Measurements from ENCODE around the gene SLC17A8. TPM values are rescaled to one million over a fixed set of nuclear protein-coding genes. Genes with fewer than 3 reads are reported as not detected.
"Not testable (repeated sequence)": the region's sequence is repeated elsewhere in the genome, so short reads cannot be mapped to it uniquely, and the experiment has no call there.

The SLC17A8 gene
- total and polyA plus RNA-seq, 9 donors = 0.08 to 0.45 (median 0.24) TPM; not detected in 4

GRCh38 chr12:100337727-100338126, 19.1 kb upstream of the SLC17A8 start:
- no peak overlapping the region for H3K27ac ChIP-seq
- H3K36me3 ChIP-seq = no peaks in the 10 kb centered on the region
- H3K27me3 ChIP-seq = no peaks in the 10 kb centered on the region
- no peaks in the 10 kb centered on the region for H3K9me3 ChIP-seq
- intact Hi-C loops (cut with DNase I) = no loop called here
- no peak for TF ChIP-seq CTCF (IDR thresholded peaks at IDR 0.05)
- TF ChIP-seq EP300 (IDR thresholded peaks at IDR 0.05) = no peak
- no peak for TF ChIP-seq POLR2A (IDR thresholded peaks at IDR 0.05)
- H3K4me1 ChIP-seq (ENCODE audit: insufficient read depth) = no peaks in the 10 kb centered on the region
- no peak for DNase-seq
- no peak overlapping the region for H3K4me3 ChIP-seq

DNA sequence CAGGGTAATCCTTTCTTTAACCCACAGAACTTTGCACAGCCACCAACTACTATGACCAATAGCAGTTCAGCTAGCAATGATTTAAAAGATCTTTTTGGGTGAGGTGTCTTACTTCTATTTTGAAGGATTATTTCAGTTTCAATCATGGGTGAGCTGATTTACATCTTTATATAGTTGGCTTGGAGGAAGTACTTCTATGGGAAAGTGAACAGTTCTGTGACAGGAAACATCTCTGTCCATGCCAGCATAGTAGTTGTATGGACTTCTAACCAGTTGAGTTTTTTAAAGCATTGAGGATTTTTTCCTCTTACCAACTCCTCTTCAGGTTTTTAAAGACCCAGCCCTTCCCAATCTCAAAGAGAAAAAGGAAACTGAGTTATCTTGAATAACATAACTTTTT, 17.8 kb upstream of the SLC17A8 start:
- TF ChIP-seq POLR2A (IDR thresholded peaks at IDR 0.05) (no peak), CTCF (IDR thresholded peaks at IDR 0.05) (no peak), EP300 (IDR thresholded peaks at IDR 0.05) (no peak)
- Histone ChIP-seq H3K27me3 (no peaks in the 10 kb centered on the region), H3K36me3 (no peaks in the 10 kb centered on the region), H3K4me3 (no peak overlapping the region), H3K4me1 (ENCODE audit: insufficient read depth) (no peaks in the 10 kb centered on the region), H3K9me3 (no peaks in the 10 kb centered on the region), H3K27ac (no peak overlapping the region)
- DNase-seq = no peak
- intact Hi-C loops (cut with DNase I) = no loop called here

DNA sequence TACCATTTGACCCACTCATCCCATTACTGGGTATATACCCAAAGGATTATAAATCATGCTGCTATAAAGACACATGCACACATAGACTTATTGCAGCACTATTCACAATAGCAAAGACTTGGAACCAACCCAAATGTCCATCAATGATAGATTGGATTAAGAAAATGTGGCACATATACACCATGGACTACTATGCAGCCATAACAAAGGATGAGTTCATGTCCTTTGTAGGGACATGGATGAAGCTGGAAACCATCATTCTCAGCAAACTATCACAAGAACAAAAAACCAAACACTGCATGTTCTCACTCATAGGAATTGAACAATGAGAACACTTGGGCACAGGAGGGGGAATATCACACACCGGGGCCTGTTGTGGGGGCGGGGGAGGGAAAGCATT, 14.0 kb upstream of the SLC17A8 start:
- H3K27ac ChIP-seq; H3K4me1 ChIP-seq (ENCODE audit: insufficient read depth); H3K9me3 ChIP-seq; H3K36me3 ChIP-seq; H3K4me3 ChIP-seq; H3K27me3 ChIP-seq; DNase-seq; intact Hi-C loops (cut with DNase I): not testable (repeated sequence)
- WGBS, 3 donors = 97 to 100% (median 97%) methylated on average over 2 of the region's 2 CpGs

DNA sequence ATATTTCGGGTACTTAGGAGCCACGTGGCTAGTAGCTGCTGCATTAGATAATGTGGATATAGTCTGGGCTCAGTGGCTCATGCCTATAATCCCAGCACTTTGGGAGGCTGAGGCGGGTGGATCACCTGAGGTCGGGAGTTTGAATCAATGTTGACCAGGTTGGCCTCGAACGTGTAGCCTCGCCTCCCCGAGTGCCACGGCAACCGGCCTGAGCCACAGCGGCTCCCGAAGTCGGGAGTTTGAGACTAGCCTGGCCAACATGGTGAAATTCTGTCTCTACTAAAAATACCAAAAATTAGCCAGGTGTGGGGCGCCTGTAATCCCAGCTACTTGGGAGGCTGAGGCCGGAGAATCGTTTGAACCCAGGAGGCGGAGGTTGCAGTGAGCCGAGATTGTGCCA, 12.5 kb upstream of the SLC17A8 start:
- H3K27me3 ChIP-seq; H3K36me3 ChIP-seq; DNase-seq; H3K4me3 ChIP-seq; H3K9me3 ChIP-seq; H3K4me1 ChIP-seq (ENCODE audit: insufficient read depth); H3K27ac ChIP-seq; intact Hi-C loops (cut with DNase I): not testable (repeated sequence)
- WGBS, 3 donors = 90 to 92% (median 91%) methylated on average over 18 of the region's 18 CpGs

GRCh38 chr12:100345020-100345767, 11.7 kb upstream of the SLC17A8 start:
- Histone ChIP-seq H3K36me3 (no peaks in the 10 kb centered on the region), H3K4me1 (ENCODE audit: insufficient read depth) (no peaks in the 10 kb centered on the region), H3K27ac (no peak overlapping the region), H3K9me3 (no peaks in the 10 kb centered on the region), H3K4me3 (no peak overlapping the region), H3K27me3 (no peaks in the 10 kb centered on the region)
- TF ChIP-seq EP300 (IDR thresholded peaks at IDR 0.05) (no peak), POLR2A (IDR thresholded peaks at IDR 0.05) (no peak), CTCF (IDR thresholded peaks at IDR 0.05) (no peak)
- 53 to 75% (median 67%) methylated on average over 1 of the region's 1 CpG for WGBS, 3 donors
- intact Hi-C loops (cut with DNase I) = loop anchor here in 2 of 4 donors (5.0 kb wide), 1 partner anchor 207 kb away; no protein-coding TSS in a partner anchor
- no peak for DNase-seq

Data from ovary (tissue), 9 donors.